ENCODE data around the gene NXT1.

DNA sequence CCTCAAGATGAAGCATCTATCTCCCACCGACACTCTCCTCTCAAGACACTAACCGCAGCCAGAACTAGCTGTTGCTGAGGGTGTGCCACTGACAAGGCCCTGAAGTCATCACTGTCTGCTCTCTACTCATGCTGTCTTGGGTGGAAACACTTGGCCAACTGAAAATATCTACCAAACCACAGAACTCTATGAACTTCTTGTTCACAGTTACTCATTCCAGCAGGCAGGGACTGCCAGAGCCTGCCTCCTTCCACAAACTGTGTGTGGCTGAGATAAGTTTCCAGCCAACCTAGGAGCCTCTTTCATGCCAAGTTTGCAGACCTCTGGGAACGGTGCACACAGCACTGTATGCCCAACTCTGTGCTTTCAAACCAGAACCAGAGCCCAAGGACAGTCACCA lies 45.5 kb upstream of the NXT1 start:
- TF ChIP-seq NFRKB (IDR thresholded peaks at IDR 0.05), result no peak
- TF ChIP-seq FOXK2 (IDR thresholded peaks at IDR 0.05), result no peak

Data from HEK293T (cell line).